HepG2 (cell line): Measurements from ENCODE around the gene HOXC10. TPM values are rescaled to one million over a fixed set of nuclear protein-coding genes. Genes with fewer than 3 reads are reported as not detected.

Experiments used
- GTF3A ChIP-seq: sonication (generic); formaldehyde crosslinking; conservative IDR thresholded peaks from 2 replicates; pipeline ENCODE4 v1.4.0; 2020; ENCODE audit warnings: mild to moderate bottlenecking, missing genetic modification reagents
- HDAC1 ChIP-seq: sonication (generic); formaldehyde crosslinking; IDR thresholded peaks from 2 replicates; pipeline ENCODE4 v1.5.1; 2020; ENCODE audit warnings: mild to moderate bottlenecking, missing genetic modification reagents
- JUNB ChIP-seq: sonication (generic); formaldehyde crosslinking; IDR thresholded peaks from 2 replicates; pipeline ENCODE4 v1.8.0; 2022; ENCODE audit warnings: missing genetic modification reagents, mild to moderate bottlenecking, borderline replicate concordance
- NR2F6 ChIP-seq, 2 experiments: IDR thresholded peaks; 2 replicates each; pipeline ENCODE4 v1.6.1; 2016; ENCODE audit warnings: antibody characterized with exemption in 1 of 2, mild to moderate bottlenecking in 1 of 2
- PAX8 ChIP-seq: sonication (generic); formaldehyde crosslinking; IDR thresholded peaks from 2 replicates; pipeline ENCODE4 v1.8.0; 2022; ENCODE audit warnings: mild to moderate bottlenecking, missing genetic modification reagents, borderline replicate concordance
- RORA ChIP-seq: sonication (generic); formaldehyde crosslinking; IDR thresholded peaks from 2 replicates; pipeline ENCODE4 v1.5.0; 2020; ENCODE audit warnings: mild to moderate bottlenecking, missing genetic modification reagents, moderate library complexity
- THYN1 ChIP-seq: sonication (generic); formaldehyde crosslinking; IDR thresholded peaks from 2 replicates; pipeline ENCODE4 v1.8.1; 2023; ENCODE audit warnings: low read depth, mild to moderate bottlenecking, moderate library complexity, missing genetic modification reagents, borderline replicate concordance
- TP53 ChIP-seq: sonication (generic); formaldehyde crosslinking; conservative IDR thresholded peaks from 2 replicates; pipeline ENCODE4 v1.4.0; 2020; ENCODE audit warnings: missing genetic modification reagents
- ZNF10 ChIP-seq: sonication (generic); formaldehyde crosslinking; IDR thresholded peaks from 2 replicates; pipeline ENCODE4 v1.4.0; 2020; ENCODE audit warnings: mild to moderate bottlenecking, low read depth, missing genetic modification reagents, borderline replicate concordance
- ZNF501 ChIP-seq: sonication (generic); formaldehyde crosslinking; IDR thresholded peaks from 2 replicates; pipeline ENCODE4 v1.5.1; 2020; ENCODE audit warnings: mild to moderate bottlenecking, moderate library complexity, missing genetic modification reagents
- ZNF605 ChIP-seq: sonication (generic); formaldehyde crosslinking; IDR thresholded peaks from 2 replicates; pipeline ENCODE4 v1.8.0; 2022; ENCODE audit warnings: mild to moderate bottlenecking, missing genetic modification reagents
- ZNF737 ChIP-seq: sonication (generic); formaldehyde crosslinking; IDR thresholded peaks from 2 replicates; pipeline ENCODE4 v1.5.0; 2020; ENCODE audit warnings: missing genetic modification reagents, mild to moderate bottlenecking, borderline replicate concordance
- ZNF782 ChIP-seq: sonication (generic); formaldehyde crosslinking; IDR thresholded peaks from 2 replicates; pipeline ENCODE4 v1.4.0; 2020; ENCODE audit warnings: missing genetic modification reagents, mild to moderate bottlenecking, borderline replicate concordance
- polyA plus RNA-seq, 8 experiments: library from polyadenylated mRNA; depleted of rRNA in 3 of 8; stranded (reverse) in 7 of 8; unstranded in 1 of 8; fragments of >200 nt; fragmentation: Illumina TruSeq in 4 of 8; extraction: Trizol in 4 of 8; gene quantifications; 2 replicates each; pipeline versions ENCODE4 v1.2.1 to v1.2.3, GENCODE V29; 2011 to 2016; ENCODE audit warnings: low read depth in 4 of 8, missing spikeins in 1 of 8, mixed read lengths in 1 of 8; ENCODE audit not compliant: insufficient read depth in 1 of 8
- total RNA-seq, 5 experiments: library from RNA; depleted of rRNA; stranded (reverse); fragments of >200 nt; fragmentation: Illumina TruSeq; extraction: Trizol; gene quantifications; 2 replicates each; pipeline ENCODE4 v1.2.3, GENCODE V29; 2016; ENCODE audit warnings: low read depth in 1 of 5
- TF ChIP-seq, protein P1 (sequence below): sonication (generic); formaldehyde crosslinking; conservative IDR thresholded peaks from 2 replicates; pipeline ENCODE4 v1.4.0; 2020; ENCODE audit warnings: missing genetic modification reagents
- TF ChIP-seq, protein P2 (sequence below): sonication (generic); formaldehyde crosslinking; IDR thresholded peaks from 2 replicates; pipeline ENCODE4 v1.4.0; 2020; ENCODE audit warnings: mild to moderate bottlenecking, missing genetic modification reagents
- TF ChIP-seq, protein P3 (sequence below): sonication (generic); formaldehyde crosslinking; IDR thresholded peaks from 2 replicates; pipeline ENCODE4 v1.5.1; 2020; ENCODE audit warnings: mild to moderate bottlenecking, missing genetic modification reagents
- TF ChIP-seq, protein P4 (sequence below): sonication (generic); formaldehyde crosslinking; IDR thresholded peaks from 2 replicates; pipeline ENCODE4 v1.4.0; 2020; ENCODE audit warnings: missing genetic modification reagents, mild to moderate bottlenecking, borderline replicate concordance
- TF ChIP-seq, protein P5 (sequence below): sonication (generic); formaldehyde crosslinking; IDR thresholded peaks from 2 replicates; pipeline ENCODE4 v1.4.0; 2020; ENCODE audit warnings: mild to moderate bottlenecking, missing genetic modification reagents, borderline replicate concordance

Gene HOXC10
- total and polyA plus RNA-seq, 2 of the 13 experiments (the other 11 are each of a cell fraction or from before 2014, with no cell fraction given): not detected

DNA sequence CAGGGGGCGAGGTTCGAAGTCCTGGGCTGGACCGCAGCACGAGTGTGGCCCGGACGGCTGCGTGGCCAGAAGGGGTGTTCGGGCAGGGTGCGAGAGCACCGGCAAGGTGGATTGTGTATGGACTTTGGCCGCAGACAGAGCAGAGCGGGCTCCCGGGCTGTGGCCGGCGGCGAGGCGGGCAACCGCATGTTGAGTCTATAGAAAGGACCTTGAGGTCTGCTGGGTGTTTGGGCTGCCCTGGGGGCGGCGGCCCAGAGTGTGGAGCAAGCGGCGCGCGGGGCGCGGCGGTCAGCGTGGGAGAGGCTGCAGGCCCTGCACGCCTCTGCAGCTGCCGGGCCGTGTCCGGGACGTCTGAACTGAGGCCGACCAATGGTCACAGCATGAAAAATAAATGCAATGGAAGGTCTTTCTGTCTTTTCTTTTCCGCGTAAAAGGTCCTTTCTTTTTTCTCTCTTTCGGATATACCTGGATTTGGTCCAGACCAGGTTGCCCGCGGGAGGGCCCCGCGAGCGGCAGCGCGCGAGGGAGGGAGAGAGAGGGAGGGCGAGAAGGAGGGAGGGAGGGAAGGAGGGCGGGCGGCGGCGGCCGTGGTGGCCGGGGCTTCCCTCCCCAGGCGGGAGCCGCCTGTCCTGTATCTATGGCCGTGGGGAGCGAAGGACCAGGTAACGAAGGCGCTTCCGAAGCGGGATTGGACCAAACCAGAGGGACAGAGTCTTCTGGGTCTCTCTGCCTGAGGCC, 9.5 kb downstream of the HOXC10 start (continued):
- TF ChIP-seq ZNF737 (CRISPR knock-in tag): no peak
- TF ChIP-seq, protein P1, sequence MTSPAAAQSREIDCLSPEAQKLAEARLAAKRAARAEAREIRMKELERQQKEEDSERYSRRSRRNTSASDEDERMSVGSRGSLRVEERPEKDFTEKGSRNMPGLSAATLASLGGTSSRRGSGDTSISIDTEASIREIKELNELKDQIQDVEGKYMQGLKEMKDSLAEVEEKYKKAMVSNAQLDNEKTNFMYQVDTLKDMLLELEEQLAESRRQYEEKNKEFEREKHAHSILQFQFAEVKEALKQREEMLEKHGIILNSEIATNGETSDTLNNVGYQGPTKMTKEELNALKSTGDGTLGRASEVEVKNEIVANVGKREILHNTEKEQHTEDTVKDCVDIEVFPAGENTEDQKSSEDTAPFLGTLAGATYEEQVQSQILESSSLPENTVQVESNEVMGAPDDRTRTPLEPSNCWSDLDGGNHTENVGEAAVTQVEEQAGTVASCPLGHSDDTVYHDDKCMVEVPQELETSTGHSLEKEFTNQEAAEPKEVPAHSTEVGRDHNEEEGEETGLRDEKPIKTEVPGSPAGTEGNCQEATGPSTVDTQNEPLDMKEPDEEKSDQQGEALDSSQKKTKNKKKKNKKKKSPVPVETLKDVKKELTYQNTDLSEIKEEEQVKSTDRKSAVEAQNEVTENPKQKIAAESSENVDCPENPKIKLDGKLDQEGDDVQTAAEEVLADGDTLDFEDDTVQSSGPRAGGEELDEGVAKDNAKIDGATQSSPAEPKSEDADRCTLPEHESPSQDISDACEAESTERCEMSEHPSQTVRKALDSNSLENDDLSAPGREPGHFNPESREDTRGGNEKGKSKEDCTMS: no peak
- TF ChIP-seq, protein P2, sequence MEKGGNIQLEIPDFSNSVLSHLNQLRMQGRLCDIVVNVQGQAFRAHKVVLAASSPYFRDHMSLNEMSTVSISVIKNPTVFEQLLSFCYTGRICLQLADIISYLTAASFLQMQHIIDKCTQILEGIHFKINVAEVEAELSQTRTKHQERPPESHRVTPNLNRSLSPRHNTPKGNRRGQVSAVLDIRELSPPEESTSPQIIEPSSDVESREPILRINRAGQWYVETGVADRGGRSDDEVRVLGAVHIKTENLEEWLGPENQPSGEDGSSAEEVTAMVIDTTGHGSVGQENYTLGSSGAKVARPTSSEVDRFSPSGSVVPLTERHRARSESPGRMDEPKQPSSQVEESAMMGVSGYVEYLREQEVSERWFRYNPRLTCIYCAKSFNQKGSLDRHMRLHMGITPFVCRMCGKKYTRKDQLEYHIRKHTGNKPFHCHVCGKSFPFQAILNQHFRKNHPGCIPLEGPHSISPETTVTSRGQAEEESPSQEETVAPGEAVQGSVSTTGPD: no peak
- TF ChIP-seq NR2F6 (IDR thresholded peaks at IDR 0.05): no peak
- 0 out of 2 replicates have a peak, but pooled peaks have one; percentile 28 for TF ChIP-seq NR2F6 (CRISPR knock-in tag; IDR thresholded peaks at IDR 0.05)
- no peak for TF ChIP-seq ZNF10 (CRISPR knock-in tag)
- TF ChIP-seq ZNF605: no peak
- TF ChIP-seq RORA (CRISPR knock-in tag): no peak
- no peak for TF ChIP-seq TP53
- no peak for TF ChIP-seq PAX8 (CRISPR knock-in tag)
- no peak for TF ChIP-seq ZNF501
- no peak for TF ChIP-seq THYN1 (CRISPR knock-in tag)
- TF ChIP-seq ZNF782 (CRISPR knock-in tag): peak; percentile 57; the same call in 1 of the 2 replicates
- TF ChIP-seq JUNB (CRISPR knock-in tag): no peak
- TF ChIP-seq, protein P3, sequence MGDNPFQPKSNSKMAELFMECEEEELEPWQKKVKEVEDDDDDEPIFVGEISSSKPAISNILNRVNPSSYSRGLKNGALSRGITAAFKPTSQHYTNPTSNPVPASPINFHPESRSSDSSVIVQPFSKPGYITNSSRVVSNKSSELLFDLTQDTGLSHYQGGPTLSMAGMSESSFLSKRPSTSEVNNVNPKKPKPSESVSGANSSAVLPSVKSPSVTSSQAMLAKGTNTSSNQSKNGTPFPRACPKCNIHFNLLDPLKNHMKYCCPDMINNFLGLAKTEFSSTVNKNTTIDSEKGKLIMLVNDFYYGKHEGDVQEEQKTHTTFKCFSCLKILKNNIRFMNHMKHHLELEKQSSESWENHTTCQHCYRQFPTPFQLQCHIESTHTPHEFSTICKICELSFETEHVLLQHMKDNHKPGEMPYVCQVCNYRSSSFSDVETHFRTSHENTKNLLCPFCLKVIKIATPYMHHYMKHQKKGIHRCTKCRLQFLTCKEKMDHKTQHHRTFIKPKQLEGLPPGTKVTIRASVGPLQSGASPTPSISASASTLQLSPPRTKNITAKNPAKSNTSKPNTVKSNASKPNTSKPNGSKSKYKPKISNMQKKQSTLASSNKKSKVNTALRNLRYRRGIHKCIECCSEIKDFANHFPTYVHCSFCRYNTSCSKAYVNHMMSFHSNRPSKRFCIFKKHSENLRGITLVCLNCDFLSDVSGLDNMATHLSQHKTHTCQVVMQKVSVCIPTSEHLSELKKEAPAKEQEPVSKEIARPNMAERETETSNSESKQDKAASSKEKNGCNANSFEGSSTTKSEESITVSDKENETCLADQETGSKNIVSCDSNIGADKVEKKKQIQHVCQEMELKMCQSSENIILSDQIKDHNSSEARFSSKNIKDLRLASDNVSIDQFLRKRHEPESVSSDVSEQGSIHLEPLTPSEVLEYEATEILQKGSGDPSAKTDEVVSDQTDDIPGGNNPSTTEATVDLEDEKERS (CRISPR knock-in tag): no peak
- TF ChIP-seq, protein P4, sequence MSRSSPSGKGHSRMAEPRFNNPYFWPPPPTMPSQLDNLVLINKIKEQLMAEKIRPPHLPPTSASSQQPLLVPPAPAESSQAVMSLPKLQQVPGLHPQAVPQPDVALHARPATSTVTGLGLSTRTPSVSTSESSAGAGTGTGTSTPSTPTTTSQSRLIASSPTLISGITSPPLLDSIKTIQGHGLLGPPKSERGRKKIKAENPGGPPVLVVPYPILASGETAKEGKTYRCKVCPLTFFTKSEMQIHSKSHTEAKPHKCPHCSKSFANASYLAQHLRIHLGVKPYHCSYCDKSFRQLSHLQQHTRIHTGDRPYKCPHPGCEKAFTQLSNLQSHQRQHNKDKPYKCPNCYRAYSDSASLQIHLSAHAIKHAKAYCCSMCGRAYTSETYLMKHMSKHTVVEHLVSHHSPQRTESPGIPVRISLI (CRISPR knock-in tag): no peak
- TF ChIP-seq, protein P5, sequence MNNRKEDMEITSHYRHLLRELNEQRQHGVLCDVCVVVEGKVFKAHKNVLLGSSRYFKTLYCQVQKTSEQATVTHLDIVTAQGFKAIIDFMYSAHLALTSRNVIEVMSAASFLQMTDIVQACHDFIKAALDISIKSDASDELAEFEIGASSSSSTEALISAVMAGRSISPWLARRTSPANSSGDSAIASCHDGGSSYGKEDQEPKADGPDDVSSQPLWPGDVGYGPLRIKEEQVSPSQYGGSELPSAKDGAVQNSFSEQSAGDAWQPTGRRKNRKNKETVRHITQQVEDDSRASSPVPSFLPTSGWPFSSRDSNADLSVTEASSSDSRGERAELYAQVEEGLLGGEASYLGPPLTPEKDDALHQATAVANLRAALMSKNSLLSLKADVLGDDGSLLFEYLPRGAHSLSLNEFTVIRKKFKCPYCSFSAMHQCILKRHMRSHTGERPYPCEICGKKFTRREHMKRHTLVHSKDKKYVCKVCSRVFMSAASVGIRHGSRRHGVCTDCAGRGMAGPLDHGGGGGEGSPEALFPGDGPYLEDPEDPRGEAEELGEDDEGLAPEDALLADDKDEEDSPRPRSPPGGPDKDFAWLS (CRISPR knock-in tag): no peak
- no peak for TF ChIP-seq GTF3A (CRISPR knock-in tag)
- peak; percentile 37; the same call in 1 of the 2 replicates for TF ChIP-seq HDAC1
